Fibroblast of pulmonary artery (primary cell): ENCODE results near the gene IPO9.

Experiments
- DNase-seq: peaks from one replicate; pipeline ENCODE4 v3.0.0-alpha.2; 2010; ENCODE audit warnings: low read depth
- H3K4me3 ChIP-seq: replicated peaks from 2 replicates; pipeline ENCODE4 v1.5.1; 2011; ENCODE audit warnings: low read depth, mild to moderate bottlenecking, control low read depth, low read length, moderate library complexity
- TF ChIP-seq, protein P1 (sequence below): IDR thresholded peaks from 2 replicates; pipeline ENCODE4 v1.5.1; 2011; ENCODE audit warnings: mild to moderate bottlenecking, control low read depth, low read length, inconsistent platforms; ENCODE audit errors: missing control alignments

IPO9 gene

DNA sequence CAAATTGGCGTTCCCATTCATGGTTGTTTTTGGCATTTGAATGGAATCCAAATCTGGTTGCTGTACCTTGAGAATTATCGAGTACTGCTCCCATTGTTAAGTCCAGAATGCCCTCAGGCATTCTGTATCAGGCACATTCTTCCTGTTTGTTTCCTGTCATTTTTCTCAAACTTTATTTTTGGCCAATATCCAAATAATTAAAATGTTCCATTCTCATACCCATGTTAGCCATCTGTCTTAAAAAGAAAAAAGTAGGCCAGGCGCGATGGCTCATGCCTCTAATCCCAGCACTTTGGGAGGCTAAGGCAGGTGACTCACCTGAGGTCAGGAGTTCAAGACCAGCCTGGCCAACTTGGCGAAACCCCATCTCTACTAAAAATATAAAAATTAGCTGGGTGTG is 30.5 kb downstream of the IPO9 start:
- TF ChIP-seq, protein P1, sequence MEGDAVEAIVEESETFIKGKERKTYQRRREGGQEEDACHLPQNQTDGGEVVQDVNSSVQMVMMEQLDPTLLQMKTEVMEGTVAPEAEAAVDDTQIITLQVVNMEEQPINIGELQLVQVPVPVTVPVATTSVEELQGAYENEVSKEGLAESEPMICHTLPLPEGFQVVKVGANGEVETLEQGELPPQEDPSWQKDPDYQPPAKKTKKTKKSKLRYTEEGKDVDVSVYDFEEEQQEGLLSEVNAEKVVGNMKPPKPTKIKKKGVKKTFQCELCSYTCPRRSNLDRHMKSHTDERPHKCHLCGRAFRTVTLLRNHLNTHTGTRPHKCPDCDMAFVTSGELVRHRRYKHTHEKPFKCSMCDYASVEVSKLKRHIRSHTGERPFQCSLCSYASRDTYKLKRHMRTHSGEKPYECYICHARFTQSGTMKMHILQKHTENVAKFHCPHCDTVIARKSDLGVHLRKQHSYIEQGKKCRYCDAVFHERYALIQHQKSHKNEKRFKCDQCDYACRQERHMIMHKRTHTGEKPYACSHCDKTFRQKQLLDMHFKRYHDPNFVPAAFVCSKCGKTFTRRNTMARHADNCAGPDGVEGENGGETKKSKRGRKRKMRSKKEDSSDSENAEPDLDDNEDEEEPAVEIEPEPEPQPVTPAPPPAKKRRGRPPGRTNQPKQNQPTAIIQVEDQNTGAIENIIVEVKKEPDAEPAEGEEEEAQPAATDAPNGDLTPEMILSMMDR: no peak
- no peak overlapping the region for H3K4me3 ChIP-seq
- no peak for DNase-seq

DNA sequence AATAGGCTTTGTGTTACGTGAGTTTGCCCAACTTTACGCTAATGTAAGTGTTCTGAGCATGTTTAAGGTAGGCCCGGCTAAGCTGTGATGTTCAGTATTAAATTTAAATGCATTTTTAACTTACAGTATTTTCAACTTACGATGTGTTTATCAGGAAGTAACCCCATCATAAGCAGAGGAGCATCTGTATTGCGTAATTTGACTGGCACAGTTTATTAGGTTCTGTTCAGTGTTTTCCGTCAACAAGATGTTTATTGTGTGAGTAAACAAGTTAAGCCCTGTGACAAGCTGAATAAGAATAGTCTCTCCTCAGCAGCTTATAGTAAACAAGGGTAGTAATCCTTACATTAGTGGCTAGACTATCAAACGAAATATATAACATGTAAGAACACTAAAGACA is 32.5 kb downstream of the IPO9 start:
- TF ChIP-seq, protein P1: no peak
- no peak for DNase-seq
- H3K4me3 ChIP-seq: no peak overlapping the region

DNA sequence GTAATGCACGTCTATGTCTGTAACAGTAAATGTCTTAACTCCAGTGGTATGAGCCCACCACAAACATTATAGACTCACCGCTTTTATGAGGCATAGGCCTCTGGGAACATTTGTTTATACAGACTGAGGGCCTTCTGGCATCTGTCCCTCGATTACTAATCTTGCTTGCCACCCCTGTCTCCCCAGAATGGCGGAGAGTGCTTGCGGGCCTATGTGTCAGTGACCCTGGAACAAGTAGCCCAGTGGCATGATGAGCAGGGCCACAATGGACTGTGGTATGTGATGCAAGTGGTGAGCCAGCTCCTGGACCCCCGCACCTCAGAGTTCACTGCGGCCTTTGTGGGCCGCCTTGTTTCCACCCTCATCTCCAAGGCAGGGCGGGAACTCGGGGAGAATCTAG is 41.4 kb downstream of the IPO9 start:
- H3K4me3 ChIP-seq: no peak overlapping the region
- TF ChIP-seq, protein P1: no peak
- no peak for DNase-seq

DNA sequence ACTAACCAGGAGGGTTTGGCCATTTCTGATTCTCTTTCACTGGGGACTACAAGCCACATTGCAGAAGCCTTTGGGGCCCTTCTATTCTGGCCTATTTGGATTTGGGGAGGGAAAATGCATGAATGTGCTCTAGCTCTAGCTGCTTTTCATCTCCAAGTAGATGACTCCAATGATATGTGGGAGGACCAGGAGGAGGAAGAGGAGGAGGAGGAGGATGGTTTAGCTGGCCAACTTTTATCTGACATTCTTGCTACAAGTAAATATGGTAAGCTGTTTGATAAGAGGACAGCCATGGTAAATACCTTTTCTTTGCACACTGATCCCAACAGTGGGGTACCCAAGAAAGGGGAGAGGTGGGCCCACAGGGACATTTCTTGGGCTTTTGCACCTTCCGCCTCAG is 45.7 kb downstream of the IPO9 start:
- TF ChIP-seq, protein P1: no peak
- H3K4me3 ChIP-seq: no peak overlapping the region
- no peak for DNase-seq

DNA sequence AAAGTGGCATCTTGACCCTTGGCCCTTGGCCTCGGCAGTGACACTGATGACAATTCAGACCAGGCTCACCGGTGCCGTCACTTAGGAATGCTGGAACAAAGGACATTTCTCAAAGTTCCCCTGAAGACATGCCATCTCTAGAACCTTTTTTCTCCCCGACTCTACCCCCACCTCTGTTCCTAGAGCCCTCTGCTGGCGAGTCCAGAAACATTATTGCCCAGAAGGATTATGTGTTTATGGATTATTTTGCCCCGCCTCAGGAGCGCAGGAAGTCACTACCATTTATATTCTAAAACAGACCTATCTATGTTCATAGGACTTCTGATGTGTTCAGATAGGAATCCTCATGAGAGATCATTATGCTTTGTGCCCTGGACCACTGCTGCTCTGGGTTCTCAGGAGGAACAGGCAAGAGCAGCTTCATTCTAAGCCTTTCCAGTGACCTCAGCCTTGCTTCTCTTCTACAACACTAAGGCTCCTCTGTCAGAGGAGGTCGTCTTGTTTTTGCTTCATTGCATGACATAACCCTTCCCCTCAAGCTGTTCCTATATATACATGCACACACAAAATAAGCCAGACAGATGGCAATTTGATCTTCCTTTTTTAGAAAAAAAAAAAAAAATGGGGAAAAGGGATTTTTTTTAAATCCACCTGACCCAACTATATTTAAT is 47.3 kb downstream of the IPO9 start:
- DNase-seq: peak; percentile 33
- no peak overlapping the region for H3K4me3 ChIP-seq
- TF ChIP-seq, protein P1: peak; percentile 47

DNA sequence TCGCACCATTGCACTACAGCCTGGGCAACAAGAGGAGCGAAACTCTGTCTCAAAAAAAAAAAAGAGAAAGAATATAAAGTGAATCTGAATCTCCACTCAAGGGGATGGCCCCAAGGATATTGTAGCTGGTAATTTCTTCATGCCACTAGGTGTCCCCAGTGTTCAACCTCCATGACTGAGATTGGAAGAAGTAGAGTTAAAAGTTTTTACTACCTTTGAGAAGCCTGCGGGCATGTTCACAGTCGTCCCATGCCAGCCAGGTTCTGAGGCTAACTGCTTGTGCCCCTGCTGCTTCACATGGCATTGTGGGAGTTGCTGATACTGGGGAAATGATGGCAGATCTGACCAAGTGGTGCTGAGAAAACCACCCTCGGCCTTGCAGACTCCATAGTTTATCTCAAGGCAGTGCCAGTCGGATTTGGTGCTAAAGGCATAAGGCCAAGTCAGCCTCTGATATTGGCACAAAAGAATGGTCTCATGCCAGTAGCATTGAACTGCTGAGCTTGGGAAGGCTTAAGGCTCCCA is 49.0 kb downstream of the IPO9 start:
- peak; percentile 70 for DNase-seq
- TF ChIP-seq, protein P1: peak; percentile 72
- no peak overlapping the region for H3K4me3 ChIP-seq

DNA sequence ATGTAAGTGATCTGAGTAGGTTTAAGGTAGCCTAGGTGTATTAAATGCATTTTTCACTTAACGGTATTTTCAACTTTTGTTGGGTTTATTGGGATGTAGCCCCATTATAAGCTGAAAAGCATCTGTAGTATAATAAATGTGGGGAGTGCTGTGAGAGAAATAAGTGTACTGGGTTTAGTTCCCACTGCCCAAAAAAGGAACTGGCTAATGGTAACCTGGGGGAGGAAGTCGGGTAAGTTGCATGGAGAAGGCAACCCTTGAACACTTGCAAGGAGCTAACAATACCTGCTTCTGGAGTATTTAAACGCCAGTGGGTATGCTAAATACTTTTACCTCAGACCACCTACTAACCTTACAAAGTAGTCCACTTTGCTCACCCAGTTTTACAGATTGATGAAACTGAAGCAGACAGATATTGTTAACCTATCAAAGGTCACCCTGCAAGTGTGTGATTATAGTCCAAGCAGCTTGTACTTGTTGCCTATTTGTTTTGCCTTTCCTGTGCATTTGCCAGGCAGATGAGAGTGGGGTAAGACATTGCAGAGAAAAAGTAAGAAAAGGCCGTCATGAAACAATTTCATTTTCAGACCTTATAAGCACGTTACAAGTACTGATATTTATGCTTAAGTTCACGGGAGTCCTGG is 52.1 kb downstream of the IPO9 start:
- no peak overlapping the region for H3K4me3 ChIP-seq
- no peak for DNase-seq
- TF ChIP-seq, protein P1: no peak
